ENCODE results near the gene ZNF689.

The ZNF689 gene

GRCh38 chr16:30619202-30619601, 9.0 kb upstream of the ZNF689 start:
- POLR2A ChIA-PET, result no interaction called here
- CTCF ChIA-PET, result interaction anchor here (0.8 to 6.1 kb wide), 4 partner anchors 9 to 22 kb away, joined by 3 to 51 read pairs (median 3); partner anchors contain the start of gene ZNF689
- TF ChIP-seq CTCF (IDR thresholded peaks at IDR 0.05; ENCODE audit: insufficient read depth, low read length, missing control alignments), result no peak
- H3K4me3 ChIP-seq (ENCODE audit: low read depth, low read length), result no peak overlapping the region
- no peak for DNase-seq (ENCODE audit: low read depth, low spot score)

GRCh38 chr16:30615358-30616091, 5.3 kb upstream of the ZNF689 start:
- TF ChIP-seq CTCF (IDR thresholded peaks at IDR 0.05; ENCODE audit: insufficient read depth, low read length, missing control alignments), result peak; percentile 46
- no peak overlapping the region for H3K4me3 ChIP-seq (ENCODE audit: low read depth, low read length)
- ChIA-PET POLR2A (interaction anchor here (1.0 to 1.2 kb wide), 2 partner anchors 43 to 186 kb away, joined by 3 to 4 read pairs; partner anchors contain the start of gene DCTPP1), CTCF (interaction anchor here (0.7 to 2.2 kb wide), 10 partner anchors 13 to 206 kb away, joined by 3 to 14 read pairs (median 6); no protein-coding TSS in a partner anchor)
- no peak for DNase-seq (ENCODE audit: low read depth, low spot score)

- POLR2A ChIA-PET, result interaction anchor here (0.6 to 1.2 kb wide), 4 partner anchors 41 to 74 kb away, joined by 3 read pairs; partner anchors contain the start of gene PRR14
Observed at GRCh38 chr16:30609002-30609925, 925 bp downstream of the ZNF689 start.

GRCh38 chr16:30606004-30606403, 4.2 kb downstream of the ZNF689 start:
- no peak overlapping the region for H3K4me3 ChIP-seq (ENCODE audit: low read depth, low read length)
- POLR2A ChIA-PET, result no interaction called here
- CTCF ChIA-PET, result interaction anchor here (0.9 to 2.6 kb wide), 6 partner anchors 8 to 70 kb away, joined by 3 to 11 read pairs (median 6); partner anchors contain the start of gene PRR14
- no peak for DNase-seq (ENCODE audit: low read depth, low spot score)
- TF ChIP-seq CTCF (IDR thresholded peaks at IDR 0.05; ENCODE audit: insufficient read depth, low read length, missing control alignments), result no peak

More at GRCh38 chr16:30609002-30609925, 925 bp downstream of the ZNF689 start:
- DNase-seq (ENCODE audit: low read depth, low spot score), result no peak
- peak overlapping the region; percentile 76 for H3K4me3 ChIP-seq (ENCODE audit: low read depth, low read length)
- no peak for TF ChIP-seq CTCF (IDR thresholded peaks at IDR 0.05; ENCODE audit: insufficient read depth, low read length, missing control alignments)
- CTCF ChIA-PET, result interaction anchor here (1.0 to 3.7 kb wide), 6 partner anchors 10 to 200 kb away, joined by 3 to 45 read pairs (median 6); partner anchors contain the start of genes DCTPP1 and PRR14

GRCh38 chr16:30605158-30605557, 5.0 kb downstream of the ZNF689 start:
- TF ChIP-seq CTCF (IDR thresholded peaks at IDR 0.05; ENCODE audit: insufficient read depth, low read length, missing control alignments), result no peak
- no peak overlapping the region for H3K4me3 ChIP-seq (ENCODE audit: low read depth, low read length)
- no peak for DNase-seq (ENCODE audit: low read depth, low spot score)
- CTCF ChIA-PET, result interaction anchor here (2.6 kb wide), 1 partner anchor 24 kb away, joined by 11 read pairs; no protein-coding TSS in a partner anchor
- POLR2A ChIA-PET, result no interaction called here
